ENCODE measurements around the gene KY. TPM values are rescaled to one million over a fixed set of nuclear protein-coding genes. Genes with fewer than 3 reads are reported as not detected.

KY gene
- polyA plus RNA-seq, 3 donors: 0.03 to 0.09 TPM; not detected in 1

GRCh38 chr3:134693804-134694203 lies 43.0 kb upstream of the KY start:
- H3K4me3 Mint-ChIP-seq: no peak overlapping the region
- TF ChIP-seq, protein P1, sequence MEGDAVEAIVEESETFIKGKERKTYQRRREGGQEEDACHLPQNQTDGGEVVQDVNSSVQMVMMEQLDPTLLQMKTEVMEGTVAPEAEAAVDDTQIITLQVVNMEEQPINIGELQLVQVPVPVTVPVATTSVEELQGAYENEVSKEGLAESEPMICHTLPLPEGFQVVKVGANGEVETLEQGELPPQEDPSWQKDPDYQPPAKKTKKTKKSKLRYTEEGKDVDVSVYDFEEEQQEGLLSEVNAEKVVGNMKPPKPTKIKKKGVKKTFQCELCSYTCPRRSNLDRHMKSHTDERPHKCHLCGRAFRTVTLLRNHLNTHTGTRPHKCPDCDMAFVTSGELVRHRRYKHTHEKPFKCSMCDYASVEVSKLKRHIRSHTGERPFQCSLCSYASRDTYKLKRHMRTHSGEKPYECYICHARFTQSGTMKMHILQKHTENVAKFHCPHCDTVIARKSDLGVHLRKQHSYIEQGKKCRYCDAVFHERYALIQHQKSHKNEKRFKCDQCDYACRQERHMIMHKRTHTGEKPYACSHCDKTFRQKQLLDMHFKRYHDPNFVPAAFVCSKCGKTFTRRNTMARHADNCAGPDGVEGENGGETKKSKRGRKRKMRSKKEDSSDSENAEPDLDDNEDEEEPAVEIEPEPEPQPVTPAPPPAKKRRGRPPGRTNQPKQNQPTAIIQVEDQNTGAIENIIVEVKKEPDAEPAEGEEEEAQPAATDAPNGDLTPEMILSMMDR (IDR thresholded peaks at IDR 0.05): no peak
- H3K79me2 ChIP-seq (ENCODE audit: insufficient read depth, low read length): no peaks in the 10 kb centered on the region

GRCh38 chr3:134693226-134693625 lies 42.4 kb upstream of the KY start:
- no peaks in the 10 kb centered on the region for H3K79me2 ChIP-seq (ENCODE audit: insufficient read depth, low read length)

More at GRCh38 chr3:134693804-134694203, 43.0 kb upstream of the KY start:
- H3K4me3 ChIP-seq (replicated peaks in 1 of 3; ENCODE audit: low read depth in 2 of 3, low read length in 3 of 3): no peak overlapping the region
- no peak overlapping the region for H3K27ac Mint-ChIP-seq
- H3K9me3 Mint-ChIP-seq: no peaks in the 10 kb centered on the region
- H3K9me3 ChIP-seq (replicated peaks in 1 of 2; ENCODE audit: control insufficient read depth in 1 of 2, insufficient read depth in 1 of 2, low read length in 2 of 2): no peaks in the 10 kb centered on the region
- H2AFZ ChIP-seq (ENCODE audit: insufficient read depth, low read depth, low read length, poor library complexity, severe bottlenecking): no peak overlapping the region
- peaks cover 2% of the 10 kb centered on the region for H3K4me1 Mint-ChIP-seq
- H3K4me2 ChIP-seq (replicated peaks; ENCODE audit: extremely low read depth, low read length, poor library complexity, severe bottlenecking): no peak overlapping the region
- no peaks in the 10 kb centered on the region for H3K27me3 ChIP-seq (ENCODE audit: control insufficient read depth in 2 of 2, insufficient read depth in 2 of 2, low read length in 2 of 2)
- no peaks in the 10 kb centered on the region for H3K4me1 ChIP-seq (ENCODE audit: control insufficient read depth in 1 of 2, insufficient read depth in 2 of 2, low read length in 2 of 2)
- no peaks in the 10 kb centered on the region for H3K36me3 Mint-ChIP-seq
- DNase-seq: no peak
- no peak overlapping the region for H3K9ac ChIP-seq (ENCODE audit: insufficient read depth, low read length, poor library complexity, severe bottlenecking)
- 92% methylated on average over 7 of the region's 7 CpGs for WGBS (ENCODE audit: insufficient coverage)
- peaks cover 0 to 2% (median 2%) of the 10 kb centered on the region in 3 donors for H3K27me3 Mint-ChIP-seq (ENCODE audit: low read depth in 3 of 3)
- no peak overlapping the region for H3K27ac ChIP-seq (ENCODE audit: low read depth in 1 of 2, low read length in 2 of 2)
- H4K20me1 ChIP-seq (ENCODE audit: insufficient read depth, low read length): no peaks in the 10 kb centered on the region
- intact Hi-C loops (cut with micrococcal nuclease): no loop called here
- H3K36me3 ChIP-seq (replicated peaks in 1 of 2; ENCODE audit: control insufficient read depth in 1 of 2, insufficient read depth in 2 of 2, low read length in 2 of 2): no peaks in the 10 kb centered on the region

More at GRCh38 chr3:134693226-134693625, 42.4 kb upstream of the KY start:
- Histone ChIP-seq H3K9me3 (replicated peaks in 1 of 2; ENCODE audit: control insufficient read depth in 1 of 2, insufficient read depth in 1 of 2, low read length in 2 of 2) (no peaks in the 10 kb centered on the region), H3K4me1 (ENCODE audit: control insufficient read depth in 1 of 2, insufficient read depth in 2 of 2, low read length in 2 of 2) (no peaks in the 10 kb centered on the region), H3K27ac (ENCODE audit: low read depth in 1 of 2, low read length in 2 of 2) (no peak overlapping the region), H3K4me3 (replicated peaks in 1 of 3; ENCODE audit: low read depth in 2 of 3, low read length in 3 of 3) (no peak overlapping the region), H3K36me3 (replicated peaks in 1 of 2; ENCODE audit: control insufficient read depth in 1 of 2, insufficient read depth in 2 of 2, low read length in 2 of 2) (no peaks in the 10 kb centered on the region), H4K20me1 (ENCODE audit: insufficient read depth, low read length) (no peaks in the 10 kb centered on the region), H3K9ac (ENCODE audit: insufficient read depth, low read length, poor library complexity, severe bottlenecking) (no peak overlapping the region), H2AFZ (ENCODE audit: insufficient read depth, low read depth, low read length, poor library complexity, severe bottlenecking) (no peak overlapping the region), H3K27me3 (ENCODE audit: control insufficient read depth in 2 of 2, insufficient read depth in 2 of 2, low read length in 2 of 2) (no peaks in the 10 kb centered on the region), H3K4me2 (replicated peaks; ENCODE audit: extremely low read depth, low read length, poor library complexity, severe bottlenecking) (no peak overlapping the region)
- H3K27ac Mint-ChIP-seq: no peak overlapping the region
- H3K4me3 Mint-ChIP-seq: no peak overlapping the region
- H3K4me1 Mint-ChIP-seq: peaks cover 2% of the 10 kb centered on the region
- TF ChIP-seq, protein P1 (IDR thresholded peaks at IDR 0.05): no peak
- H3K9me3 Mint-ChIP-seq: no peaks in the 10 kb centered on the region
- H3K27me3 Mint-ChIP-seq (ENCODE audit: low read depth in 3 of 3): peaks cover 0 to 2% (median 2%) of the 10 kb centered on the region in 3 donors
- intact Hi-C loops (cut with micrococcal nuclease): no loop called here
- no peak for DNase-seq
- no peaks in the 10 kb centered on the region for H3K36me3 Mint-ChIP-seq
- WGBS (ENCODE audit: insufficient coverage): 89% methylated on average over 1 of the region's 4 CpGs

Measured in CD14-positive monocyte (primary cell).